Measurements from ENCODE around the gene CLASRP.

DNA sequence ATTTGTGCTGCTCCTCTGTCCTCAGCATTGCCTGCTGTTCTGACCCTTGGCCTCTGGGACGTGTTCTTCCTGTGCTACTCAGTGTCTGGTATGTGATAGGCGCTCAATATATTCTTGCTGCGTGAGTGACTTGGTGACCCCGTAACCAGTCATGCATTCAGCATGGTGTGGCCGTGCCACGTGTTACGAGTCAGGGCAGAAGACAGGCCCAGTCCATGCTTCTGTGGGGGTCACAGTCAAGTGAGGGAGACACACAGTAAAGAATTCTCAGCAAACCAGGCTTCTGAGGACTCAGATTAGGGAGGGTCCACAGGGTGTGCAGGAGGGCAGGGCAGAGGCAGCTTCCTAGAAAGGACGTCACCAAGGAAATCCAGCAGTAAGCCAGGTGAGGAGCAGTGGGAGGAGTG, 62.0 kb downstream of the CLASRP start:
- no peak for TF ChIP-seq POLR2A (IDR thresholded peaks at IDR 0.05; ENCODE audit: low read depth, low read length)
- TF ChIP-seq POLR2AphosphoS5 (IDR thresholded peaks at IDR 0.05; ENCODE audit: low read depth, low read length): no peak

Measured in GM12891 (cell line).